Sigmoid colon (tissue), 4 donors: Measurements from ENCODE around the gene B4GALNT3.

Experiments
- CTCF ChIP-seq, 4 experiments: fragments of 450-650 bp in 3 of 4; fragments of 200-600 bp in 1 of 4; IDR thresholded peaks; one replicate each; pipeline ENCODE4 v1.5.1; 2016 to 2019; ENCODE audit warnings: antibody characterized with exemption in 4 of 4, mild to moderate bottlenecking in 3 of 4, moderate library complexity in 2 of 4
- POLR2A ChIP-seq, 2 donors: fragments of 450-650 bp; IDR thresholded peaks; one replicate each; pipeline ENCODE4 v1.6.1; 2016; ENCODE audit warnings: antibody characterized with exemption in 2 of 2, mild to moderate bottlenecking in 2 of 2, moderate library complexity in 2 of 2
- POLR2AphosphoS5 ChIP-seq, 4 donors: sonication (generic); formaldehyde crosslinking; IDR thresholded peaks; one replicate each; pipeline ENCODE4 v1.6.1; 2017; ENCODE audit warnings: antibody characterized with exemption in 4 of 4

GRCh38 chr12:510071-510825, 50.5 kb downstream of the B4GALNT3 start:
- TF ChIP-seq CTCF (IDR thresholded peaks at IDR 0.05) (no peak), POLR2AphosphoS5 (IDR thresholded peaks at IDR 0.05) (no peak), POLR2A (IDR thresholded peaks at IDR 0.05) (no peak)
